Astrocyte (in vitro differentiated cells and primary cell): ENCODE measurements around the gene METAP1D.

Experiments
- EZH2 ChIP-seq: IDR thresholded peaks from 2 replicates; pipeline ENCODE4 v1.6.1; 2012; ENCODE audit warnings: mild to moderate bottlenecking, low read length, inconsistent platforms; ENCODE audit not compliant: insufficient read depth
- TF ChIP-seq, protein P1 (sequence below): IDR thresholded peaks from 2 replicates; pipeline ENCODE4 v1.5.1; 2011; ENCODE audit warnings: low read depth, mild to moderate bottlenecking, inconsistent platforms, low read length, moderate library complexity; ENCODE audit not compliant: insufficient read depth

- TF ChIP-seq, protein P1, sequence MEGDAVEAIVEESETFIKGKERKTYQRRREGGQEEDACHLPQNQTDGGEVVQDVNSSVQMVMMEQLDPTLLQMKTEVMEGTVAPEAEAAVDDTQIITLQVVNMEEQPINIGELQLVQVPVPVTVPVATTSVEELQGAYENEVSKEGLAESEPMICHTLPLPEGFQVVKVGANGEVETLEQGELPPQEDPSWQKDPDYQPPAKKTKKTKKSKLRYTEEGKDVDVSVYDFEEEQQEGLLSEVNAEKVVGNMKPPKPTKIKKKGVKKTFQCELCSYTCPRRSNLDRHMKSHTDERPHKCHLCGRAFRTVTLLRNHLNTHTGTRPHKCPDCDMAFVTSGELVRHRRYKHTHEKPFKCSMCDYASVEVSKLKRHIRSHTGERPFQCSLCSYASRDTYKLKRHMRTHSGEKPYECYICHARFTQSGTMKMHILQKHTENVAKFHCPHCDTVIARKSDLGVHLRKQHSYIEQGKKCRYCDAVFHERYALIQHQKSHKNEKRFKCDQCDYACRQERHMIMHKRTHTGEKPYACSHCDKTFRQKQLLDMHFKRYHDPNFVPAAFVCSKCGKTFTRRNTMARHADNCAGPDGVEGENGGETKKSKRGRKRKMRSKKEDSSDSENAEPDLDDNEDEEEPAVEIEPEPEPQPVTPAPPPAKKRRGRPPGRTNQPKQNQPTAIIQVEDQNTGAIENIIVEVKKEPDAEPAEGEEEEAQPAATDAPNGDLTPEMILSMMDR = no peak
- TF ChIP-seq EZH2 = no peak
Observed at GRCh38 chr2:172080641-172081220, 81.0 kb downstream of the METAP1D start.
